HG03565 (cell line): ENCODE measurements around the gene DPEP2.
"Not testable (repeated sequence)": the region's sequence is repeated elsewhere in the genome, so short reads cannot be mapped to it uniquely, and the experiment has no call there.

ENCODE experiments used
- ATAC-seq: cut with Tn5 transposase; IDR thresholded peaks from one replicate; pipeline ENCODE4 v1.9.1; 2021; ENCODE audit warnings: mild to moderate bottlenecking, moderate library complexity; ENCODE audit not compliant: unreplicated experiment

The DPEP2 gene

DNA sequence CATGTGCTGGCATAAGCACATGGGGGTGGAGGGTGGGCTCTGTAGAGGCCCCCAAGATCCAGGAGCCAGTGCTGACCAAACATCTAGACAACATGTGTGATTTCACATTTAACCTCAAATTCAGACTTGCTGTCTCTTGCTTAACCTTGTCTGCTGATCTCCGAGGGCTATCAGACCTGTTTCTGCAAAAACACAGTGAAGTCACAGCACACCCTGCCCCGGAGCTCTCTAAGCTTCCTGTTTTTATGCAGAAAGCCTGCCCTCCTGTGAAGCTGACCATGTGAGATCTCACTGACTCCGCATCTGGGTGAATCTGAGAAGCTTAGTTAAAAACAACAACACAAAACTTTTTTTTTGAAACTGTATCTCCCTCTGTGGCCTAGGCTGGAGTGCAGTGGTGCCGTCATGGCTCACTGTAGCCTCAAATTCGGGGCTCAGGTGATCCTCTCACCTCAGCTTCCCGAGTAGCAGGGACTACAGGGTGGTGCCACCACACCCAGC is 6.6 kb upstream of the DPEP2 start:
- no peak for ATAC-seq

DNA sequence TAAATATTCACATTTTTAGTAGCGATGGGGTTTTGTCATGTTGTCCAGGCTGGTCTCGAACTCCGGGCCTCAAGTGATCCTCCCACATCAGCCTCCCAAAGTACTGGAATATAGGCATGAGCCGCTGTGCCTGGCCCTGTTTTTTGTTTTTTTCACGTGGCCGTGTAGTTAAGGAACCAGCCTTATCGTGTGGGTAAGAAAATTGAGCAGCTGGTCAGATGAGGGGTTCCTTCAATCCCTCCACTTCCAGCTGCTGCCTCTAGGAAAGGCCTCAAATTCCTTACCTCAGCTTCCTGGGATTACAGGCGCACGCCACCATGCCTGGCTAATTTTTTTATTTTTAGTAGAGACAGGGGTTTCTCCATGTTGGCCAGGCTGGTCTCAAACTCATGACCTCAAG is 5.9 kb upstream of the DPEP2 start:
- no peak for ATAC-seq

DNA sequence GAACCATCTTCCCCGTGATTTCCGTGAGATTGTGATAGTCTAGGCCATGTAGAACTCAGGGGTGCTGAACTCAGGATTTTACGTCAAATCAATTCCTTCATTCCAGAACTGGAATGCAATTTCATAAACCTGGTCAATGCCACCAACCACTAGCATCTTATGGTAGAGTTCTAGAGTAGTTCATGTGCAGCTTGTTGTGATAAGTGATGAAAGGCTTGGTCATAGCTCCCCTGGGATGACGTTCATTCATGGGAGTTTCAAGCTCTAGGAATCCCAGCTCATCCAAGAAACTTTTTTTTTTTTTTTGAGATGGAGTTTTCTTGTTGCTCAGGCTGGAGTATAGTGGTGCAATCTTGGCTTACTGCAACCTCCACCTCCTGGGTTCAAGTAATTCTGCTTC is 3.7 kb upstream of the DPEP2 start:
- ATAC-seq, result no peak

DNA sequence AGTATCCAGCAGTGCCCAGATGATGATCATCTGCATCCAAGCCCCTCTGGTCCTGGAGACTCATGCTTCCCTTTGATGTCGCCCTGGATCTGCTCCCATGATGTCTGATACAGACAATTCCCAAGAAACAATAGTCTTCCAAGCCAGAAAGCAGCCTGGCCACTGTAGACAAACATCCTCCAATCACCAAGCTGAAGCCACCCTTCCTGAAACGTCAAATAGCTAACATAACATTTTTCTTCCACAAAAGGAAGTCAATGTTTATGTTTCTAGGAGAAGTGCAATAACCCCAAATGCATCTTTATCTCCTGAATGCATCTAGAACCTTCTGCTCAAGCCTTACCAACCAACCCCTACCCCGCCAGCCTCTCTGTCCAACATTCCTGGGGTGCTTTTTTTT is 1.2 kb upstream of the DPEP2 start:
- ATAC-seq, result no peak

GRCh38 chr16:67999985-68000384 is 701 bp upstream of the DPEP2 start:
- ATAC-seq, result no peak

DNA sequence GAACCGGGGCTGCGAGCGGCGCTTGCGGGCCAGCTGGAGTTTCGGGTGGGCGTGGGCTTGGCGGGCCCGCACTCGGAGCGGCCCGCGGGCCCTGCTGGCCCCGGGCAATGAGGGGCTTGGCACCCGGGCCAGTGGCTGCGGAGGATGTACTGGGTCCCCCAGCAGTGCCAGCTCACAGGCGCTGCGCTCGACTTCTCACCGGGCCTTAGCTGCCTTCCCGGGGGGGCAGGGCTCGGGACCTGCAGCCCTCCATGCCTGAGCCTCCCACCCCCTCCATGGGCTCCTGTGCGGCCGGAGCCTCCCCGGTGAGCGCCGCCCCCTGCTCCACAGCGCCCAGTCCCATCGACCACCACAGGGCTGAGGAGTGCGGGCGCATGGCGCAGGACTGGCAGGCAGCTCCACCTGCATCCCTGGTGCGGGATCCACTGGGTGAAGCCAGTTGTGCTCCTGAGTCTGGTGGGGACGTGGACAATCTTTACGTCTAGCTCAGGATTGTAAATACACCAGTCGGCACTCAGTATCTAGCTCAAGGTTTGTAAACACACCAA is 979 bp downstream of the DPEP2 start:
- ATAC-seq, result not testable (repeated sequence)

DNA sequence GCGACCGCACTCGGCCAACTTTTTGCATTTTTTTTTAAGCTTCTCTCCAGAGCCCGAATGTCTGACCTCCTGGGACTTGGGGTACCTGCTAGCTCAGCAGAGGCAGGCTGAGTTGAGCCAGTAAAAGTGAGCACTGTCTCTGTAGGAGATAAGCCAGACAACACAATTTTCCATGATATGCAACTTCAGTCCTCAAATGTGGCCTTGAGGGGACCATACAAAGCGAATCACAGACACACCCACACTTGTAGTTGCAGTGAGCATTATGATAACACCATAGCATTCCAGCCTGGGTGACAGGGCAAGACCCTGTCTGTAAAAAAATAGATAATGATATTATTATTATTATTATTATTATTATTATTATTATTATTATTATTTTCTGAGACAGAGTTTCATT is 2.6 kb downstream of the DPEP2 start:
- no peak for ATAC-seq

GRCh38 chr16:67995423-67995822 is 3.9 kb downstream of the DPEP2 start:
- ATAC-seq, result no peak

DNA sequence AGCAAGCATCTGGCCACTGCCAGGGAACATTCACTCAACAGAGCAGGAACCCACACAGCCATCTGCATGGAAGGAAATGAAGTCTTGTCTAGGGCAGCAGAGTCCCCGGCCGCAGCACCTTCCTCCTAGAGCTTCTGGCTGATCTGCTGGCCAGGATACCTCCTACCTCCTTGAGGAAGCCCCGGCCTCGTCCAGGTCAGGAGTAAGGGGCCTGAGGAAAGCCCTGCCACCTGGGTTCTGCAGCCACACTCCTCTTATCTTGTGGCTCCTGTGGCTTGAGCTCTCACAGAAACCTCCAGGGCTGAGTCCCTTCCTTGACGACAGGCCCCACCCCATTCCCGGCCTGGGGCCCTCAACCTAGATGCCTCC is 5.3 kb downstream of the DPEP2 start:
- ATAC-seq, result not testable (repeated sequence)

DNA sequence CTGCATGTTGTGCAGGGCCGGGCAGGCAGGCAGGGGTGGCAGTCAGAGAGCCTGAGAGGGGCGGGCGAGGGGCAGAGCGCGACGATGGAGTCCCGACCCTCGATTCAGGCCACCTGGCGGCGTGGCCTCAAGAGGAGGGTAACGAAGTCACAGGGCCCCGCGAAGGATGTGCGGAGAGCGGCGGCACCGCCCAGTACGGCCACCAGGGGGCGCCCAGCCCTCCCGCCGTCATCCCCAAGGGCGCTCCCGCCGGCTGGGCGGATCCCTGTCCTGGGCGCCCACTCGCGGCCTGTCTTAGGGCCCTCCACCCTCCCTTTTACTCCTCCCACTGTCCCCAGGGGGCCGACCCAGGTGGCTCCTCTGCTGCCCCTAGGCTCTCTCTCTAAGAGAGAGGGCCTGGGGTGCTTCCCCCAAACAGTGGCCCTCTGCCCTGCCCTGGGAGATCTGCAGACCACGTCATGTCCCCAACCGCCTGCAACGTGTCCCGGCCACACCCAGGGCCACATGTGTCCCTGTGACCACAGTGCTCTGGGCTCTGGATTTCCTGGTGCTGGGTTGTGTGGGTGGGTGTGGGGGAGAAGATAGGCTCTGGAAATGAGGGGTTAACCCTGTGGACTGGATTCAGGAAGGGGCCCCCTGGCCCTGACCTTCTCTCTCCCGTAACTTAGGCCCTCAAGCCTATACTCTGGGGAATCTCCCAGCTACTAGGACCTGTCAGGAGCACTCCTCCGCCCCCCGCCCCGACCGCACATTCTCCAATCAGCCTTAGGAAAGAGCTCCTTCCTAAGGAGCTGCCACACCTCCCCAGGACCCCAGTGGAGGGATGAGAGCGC is 5.9 kb downstream of the DPEP2 start:
- ATAC-seq, result peak; percentile 54

DNA sequence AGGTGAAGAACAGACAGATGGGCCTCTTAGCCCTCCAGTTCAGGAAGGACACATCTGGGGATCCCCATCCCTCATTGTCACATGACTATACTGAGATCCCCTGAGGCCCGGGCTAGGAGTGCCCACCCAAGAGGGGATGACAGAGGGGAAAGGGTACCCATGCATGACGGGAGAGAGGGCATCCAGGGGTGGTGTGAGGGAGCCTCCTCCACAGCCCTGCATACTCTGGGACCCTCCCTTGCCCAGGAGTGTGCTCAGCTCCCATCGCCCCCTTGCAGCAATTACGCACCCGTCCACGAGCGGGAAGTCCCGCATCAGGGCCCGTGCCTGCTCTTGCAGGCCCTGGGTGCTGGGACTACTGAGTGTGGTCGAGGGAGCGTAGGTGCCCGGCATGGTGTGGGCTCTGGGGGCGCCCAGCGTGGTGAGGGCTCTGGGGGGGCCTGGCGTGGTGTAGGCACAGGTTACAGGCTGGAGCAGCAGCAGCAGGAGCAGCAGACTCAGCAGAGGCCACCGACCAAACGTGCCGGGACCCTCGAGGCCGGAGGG is 6.5 kb downstream of the DPEP2 start:
- no peak for ATAC-seq

DNA sequence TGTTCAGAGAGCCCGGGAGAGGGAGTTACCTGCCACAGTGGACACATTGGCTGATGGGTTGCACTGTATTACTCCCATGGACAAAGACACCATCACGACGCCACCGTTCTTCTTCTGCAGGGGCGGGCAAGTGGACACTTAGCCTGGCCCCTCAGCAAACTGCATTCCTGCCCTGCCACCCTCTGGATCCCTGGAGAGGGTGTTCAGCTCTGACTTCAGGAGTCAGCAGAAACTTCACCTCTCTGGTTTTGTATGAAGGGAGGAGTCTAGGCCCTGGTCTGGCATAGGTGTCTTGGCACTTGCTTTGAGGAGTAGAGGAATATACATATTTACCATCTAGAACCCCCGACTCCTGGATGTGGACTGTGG is 9.3 kb downstream of the DPEP2 start:
- no peak for ATAC-seq

DNA sequence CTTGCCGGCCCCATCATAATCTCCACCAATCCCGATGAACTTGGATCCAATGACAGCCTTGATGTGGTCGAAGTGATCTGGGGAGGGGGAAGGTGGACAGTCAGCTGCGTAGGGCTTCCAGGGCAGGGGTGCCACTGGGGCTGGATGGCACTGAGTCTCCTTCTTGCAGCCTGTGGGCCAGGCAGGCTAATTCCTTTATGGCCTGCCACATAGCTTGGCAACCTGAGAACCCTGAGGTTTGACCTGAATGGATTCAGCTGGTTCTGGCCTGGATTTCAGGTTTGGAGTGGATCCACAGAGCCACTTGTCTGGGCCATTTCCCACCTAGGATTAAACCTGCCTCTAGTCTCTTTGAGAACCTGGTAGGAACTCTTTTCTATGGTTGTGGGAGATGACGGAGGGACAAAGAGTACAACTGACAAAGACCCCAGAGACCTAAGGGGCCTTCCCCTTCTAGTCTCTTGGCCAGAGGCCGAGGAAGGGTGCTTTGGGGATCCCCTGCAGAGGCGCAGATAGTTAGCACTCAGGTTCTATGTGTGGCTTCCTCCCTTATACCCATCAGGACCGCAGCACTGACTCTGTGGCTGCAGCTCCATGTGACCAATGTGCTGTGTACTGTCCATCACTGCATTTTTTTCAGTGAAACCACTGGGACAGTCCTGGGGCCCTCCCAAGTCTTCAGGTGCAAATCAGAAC is 9.8 kb downstream of the DPEP2 start:
- no peak for ATAC-seq

- no peak for ATAC-seq
Observed at GRCh38 chr16:67988675-67989074, 10.6 kb downstream of the DPEP2 start.

DNA sequence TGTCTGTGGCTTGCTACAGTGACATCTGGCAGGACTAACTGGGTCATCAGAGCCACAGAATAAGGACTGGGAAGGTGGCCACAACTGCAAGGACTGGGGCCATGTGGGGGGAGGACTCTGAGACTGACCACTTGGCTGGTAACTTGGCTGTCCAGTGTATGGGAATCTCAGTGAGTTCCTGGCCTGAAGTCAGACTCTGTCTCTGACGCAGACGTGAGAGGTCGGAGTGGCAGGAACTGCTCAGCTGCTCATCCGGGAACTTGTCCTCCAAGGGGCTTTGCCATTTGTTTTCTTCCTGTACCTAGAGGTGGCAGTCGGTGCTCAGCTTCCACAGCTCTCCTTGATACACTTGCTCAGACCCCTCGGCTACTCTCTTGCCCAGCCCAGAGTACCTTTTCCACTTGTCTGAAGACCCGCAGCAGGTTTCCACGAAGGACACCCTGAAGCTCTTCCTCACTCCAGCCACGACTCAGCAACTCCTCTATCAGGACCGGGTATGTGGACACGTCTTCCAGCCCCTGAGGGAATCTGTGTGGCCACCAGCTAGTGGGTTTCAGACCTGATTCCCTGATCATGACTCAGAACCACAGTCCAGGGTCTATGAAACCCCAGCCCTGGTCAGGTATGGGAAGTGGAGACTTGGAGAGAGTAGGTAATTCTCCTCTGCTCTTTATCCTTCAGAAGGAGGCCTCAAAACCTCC is 11.7 kb downstream of the DPEP2 start:
- ATAC-seq, result no peak

DNA sequence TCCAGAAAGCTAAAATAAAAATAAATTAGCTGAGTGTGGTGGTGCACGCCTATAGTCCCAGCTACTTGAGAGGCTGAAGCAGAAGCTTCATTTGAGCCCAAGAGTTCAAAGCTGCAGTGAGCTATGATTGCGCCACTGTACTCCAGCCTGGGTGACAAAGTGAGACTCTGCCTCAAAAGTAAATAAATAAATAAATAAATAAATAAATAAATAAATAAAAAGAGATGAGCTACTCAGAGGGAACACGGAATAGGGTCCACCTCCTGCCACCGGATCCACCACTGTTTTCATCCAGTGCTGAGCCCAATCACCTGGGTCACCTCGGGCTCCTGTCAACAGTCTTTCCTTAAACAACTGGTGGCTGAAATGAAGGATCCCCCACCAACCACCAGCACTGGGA is 12.3 kb downstream of the DPEP2 start:
- no peak for ATAC-seq

DNA sequence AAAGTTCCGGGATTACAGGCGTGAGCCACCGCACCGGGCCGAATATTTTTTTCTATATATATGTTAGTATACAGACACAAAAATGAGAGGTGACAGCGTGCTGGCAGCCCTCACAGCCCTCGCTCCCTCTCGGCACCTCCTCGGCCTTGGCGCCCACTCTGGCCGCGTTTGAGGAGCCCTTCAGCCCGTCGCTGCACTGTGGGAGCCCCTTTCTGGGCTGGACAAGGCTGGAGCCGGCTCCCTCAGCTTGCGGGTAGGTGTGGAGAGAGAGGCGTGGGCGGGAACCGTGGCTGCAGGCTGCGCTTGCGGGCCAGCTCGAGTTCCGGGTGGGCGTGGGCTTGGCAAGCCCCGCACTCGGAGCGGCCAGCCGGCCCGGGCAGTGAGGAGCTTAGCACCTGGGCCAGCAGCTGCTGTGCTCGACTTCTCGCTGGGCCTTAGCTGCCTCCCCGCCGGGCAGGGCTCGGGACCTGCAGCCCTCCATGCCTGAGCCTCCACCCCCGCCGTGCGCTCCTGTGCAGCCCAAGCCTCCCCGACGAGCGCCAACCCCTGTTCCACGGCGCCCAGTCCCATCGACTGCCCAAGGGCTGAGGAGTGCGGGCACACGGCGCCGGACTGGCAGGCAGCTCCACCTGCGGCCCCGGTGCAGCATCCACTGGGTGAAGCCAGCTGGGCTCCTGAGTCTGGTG is 17.1 kb downstream of the DPEP2 start:
- ATAC-seq, result no peak

- no peak for ATAC-seq
Observed at GRCh38 chr16:67979955-67980678, 19.2 kb downstream of the DPEP2 start, which contains the start of gene DPEP3. Gene DPEP3 (minus strand): TSS chr16:67980499. CDS start chr16:67980380, 119 bp downstream.

DNA sequence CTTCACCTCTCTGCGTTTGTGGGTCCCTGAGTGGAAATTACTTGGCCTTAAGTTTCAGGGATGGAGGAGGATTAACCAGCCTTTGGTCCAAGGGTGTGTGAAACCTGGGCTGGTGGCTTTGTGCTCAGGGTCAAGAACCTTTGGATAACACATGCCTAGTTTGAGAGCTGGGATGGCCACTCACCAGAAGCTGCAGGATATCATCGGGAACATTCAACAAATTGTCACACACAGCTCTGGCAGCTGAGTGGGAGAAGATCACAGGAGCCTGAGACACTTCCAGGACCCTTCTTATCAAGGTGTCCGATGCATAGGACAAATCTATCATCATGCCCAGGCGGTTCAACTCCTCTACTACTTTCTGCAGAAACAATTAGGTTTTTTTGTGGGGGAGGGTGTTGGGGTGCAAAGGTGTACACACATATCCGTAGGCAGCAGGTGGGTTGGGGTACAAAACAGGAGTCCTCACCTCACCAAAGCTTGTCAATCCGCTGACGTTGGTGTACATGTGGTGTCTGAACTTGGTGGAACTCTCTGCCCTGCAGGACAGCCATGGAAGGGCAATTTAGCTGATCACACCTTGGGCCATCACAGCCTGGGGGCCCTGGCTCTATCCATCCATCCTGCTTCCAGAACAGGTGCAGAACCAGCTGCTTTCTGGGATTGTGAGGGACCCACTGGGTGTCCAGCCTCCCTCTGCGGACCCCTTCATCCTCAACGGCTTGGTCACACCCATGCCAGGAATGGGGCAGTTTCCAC is 21.6 kb downstream of the DPEP2 start:
- no peak for ATAC-seq
